ENCODE results near the gene RIN1.

The RIN1 gene

DNA sequence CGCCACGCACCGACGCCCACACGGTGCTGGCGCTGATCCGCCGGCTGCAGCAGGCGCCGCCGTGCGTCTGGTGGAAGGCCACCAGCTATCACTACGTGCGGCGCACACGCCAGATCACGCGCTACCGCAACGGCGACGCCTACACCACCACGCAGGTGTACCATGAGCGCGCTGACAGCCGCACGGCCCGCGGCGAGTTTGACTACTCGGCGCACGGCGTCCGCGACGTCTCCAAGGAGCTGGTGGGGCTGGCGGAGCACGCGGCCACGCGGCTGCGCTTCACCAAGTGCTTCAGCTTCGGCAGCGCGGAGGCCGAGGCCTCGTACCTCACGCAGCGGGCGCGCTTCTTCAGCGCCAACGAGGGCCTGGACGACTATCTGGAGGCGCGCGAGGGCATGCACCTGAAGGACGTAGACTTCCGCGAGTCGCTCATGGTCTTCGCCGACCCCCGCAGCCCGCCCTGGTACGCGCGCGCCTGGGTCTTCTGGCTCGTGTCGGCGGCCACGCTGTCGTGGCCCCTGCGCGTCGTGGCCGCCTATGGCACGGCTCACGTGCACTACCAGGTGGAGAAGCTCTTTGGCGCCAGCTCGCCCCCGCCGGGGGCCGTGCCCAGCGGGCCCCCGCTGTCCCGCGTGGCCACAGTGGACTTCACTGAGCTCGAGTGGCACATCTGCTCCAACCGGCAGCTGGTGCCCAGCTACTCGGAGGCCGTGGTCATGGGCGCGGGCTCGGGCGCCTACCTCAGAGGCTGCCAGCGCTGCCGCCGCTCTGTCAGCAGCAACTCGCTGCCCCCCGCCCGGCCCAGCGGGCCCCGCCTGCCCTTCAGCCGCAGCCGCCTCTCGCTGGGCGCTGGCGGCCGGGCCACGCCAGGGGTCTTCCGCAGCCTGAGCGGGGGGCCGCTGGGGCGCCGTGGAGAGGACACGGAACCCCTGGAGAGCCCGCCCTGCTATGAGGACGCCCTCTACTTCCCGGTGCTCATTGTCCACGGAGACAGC lies 41.3 kb downstream of the RIN1 start:
- ATAC-seq, result no peak

DNA sequence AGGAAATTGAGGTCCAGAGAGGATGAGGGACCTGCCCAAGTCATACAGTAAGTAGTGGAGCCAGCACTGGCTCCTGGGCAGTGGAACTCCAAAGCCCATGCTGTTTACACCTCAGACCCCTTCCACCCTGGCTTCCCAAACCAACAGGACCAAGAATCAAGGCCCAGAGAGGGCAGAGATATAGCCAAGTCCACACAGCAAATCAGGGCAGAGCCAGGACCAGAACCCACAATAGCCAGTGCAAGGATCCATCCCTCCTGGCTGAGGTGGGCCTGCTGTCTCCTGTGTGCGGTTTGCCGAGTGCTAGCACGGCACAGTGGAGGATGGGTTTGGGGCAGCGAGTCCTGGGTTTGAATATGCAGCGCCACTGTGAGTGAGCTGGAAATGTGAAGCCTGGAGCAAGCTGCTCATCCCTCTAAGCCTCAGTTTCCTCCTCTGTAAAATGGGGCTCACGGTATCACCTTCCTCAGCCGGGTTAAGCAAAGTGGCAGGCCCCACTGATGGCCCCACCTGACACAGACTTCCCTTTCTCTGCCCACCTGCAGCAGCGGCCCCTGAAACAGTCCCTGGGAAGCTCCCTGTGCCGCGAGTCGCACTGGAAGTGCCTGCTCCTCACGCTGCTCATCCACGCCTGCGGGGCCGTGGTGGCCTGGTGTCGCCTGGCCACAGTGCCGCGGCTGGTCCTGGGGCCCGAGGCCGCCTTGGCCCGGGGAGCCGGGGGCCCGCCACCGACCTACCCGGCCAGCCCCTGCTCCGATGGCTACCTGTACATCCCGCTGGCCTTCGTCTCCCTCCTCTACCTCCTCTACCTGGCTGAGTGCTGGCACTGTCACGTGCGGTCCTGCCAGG lies 42.2 kb downstream of the RIN1 start:
- no peak for ATAC-seq

DNA sequence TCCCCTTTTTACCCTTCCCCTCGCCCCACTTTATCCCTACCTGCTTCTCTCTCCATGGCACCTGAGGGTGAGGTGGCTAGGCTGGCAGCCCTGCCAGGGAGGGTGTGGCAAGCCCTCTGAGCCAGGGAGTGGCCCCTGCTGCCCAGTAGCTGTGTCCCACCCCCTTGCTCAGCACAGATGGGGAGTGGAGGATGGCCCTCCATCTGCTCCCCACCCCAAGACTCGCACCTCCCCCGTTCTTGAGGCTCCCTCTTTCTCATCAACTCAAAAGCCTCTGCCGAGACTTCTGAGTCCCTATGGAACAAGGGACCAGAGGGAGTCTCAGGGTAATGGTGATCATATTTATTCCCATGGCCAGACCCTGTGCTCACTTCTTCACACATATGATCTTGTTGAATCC lies 42.9 kb downstream of the RIN1 start:
- no peak for ATAC-seq

GRCh38 chr11:66292543-66293332 lies 43.5 kb downstream of the RIN1 start:
- ATAC-seq, result no peak

GRCh38 chr11:66291706-66292542 lies 44.3 kb downstream of the RIN1 start, which contains the start of gene TMEM151A:
TSS of gene TMEM151A (plus strand) at chr11:66291894. CDS start at chr11:66292014, 120 bp downstream.
- ATAC-seq, result no peak

- no peak for ATAC-seq
These were observed 44.9 kb downstream of the RIN1 start for GRCh38 chr11:66291303-66291705.

- no peak for ATAC-seq
These were observed 46.0 kb downstream of the RIN1 start for GRCh38 chr11:66290330-66290621.

- ATAC-seq, result peak; percentile 63 to 67
These were observed 46.5 kb downstream of the RIN1 start for GRCh38 chr11:66289548-66290329.

DNA sequence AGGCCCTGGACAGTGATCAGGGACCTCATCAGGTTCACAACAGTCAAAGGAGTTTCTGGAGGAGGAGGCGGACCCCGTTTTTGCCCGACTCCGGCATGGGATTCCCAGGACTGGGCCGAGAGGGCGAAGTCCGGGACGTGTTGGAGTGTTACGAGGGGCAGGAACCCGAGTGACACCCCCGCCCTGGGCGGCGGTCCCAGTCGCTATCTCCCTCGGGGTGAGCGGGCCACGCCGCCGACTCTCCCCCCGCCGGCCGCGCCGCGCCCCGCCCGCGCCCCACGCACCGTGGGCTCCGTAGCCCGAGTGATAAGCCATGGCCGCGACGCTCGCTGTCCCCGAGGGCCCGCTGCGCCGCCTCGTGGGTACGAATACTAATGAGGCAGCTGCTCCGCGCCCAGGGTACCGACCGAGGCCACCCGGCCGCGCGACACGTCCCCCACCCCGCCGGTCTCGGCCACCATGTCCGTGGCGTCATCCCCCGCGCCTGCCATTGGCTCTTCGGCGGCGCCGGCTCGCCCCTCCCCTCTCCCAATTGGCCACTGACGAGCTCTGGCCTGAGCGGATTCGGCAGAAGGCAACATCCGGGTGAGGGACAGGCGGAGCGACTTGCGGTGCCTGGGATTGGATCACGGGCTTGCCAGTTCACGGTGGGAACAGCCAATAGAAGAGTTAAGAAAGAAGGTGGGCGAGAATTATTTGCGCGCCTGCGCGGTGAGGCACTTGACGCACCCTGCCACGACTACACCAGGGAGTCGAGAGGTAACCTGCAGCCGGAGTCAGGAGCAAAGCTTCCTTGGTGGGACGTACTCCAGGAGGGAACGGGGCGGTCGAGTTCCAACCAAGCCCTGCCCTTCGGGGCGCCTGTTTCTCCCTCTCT lies 47.3 kb downstream of the RIN1 start, which contains the start of gene YIF1A:
YIF1A (minus strand) TSS at position 473 of the 877 bp plus-strand sequence; CDS start at position 315, 158 bp downstream.
- peak; percentile 95 to 97 for ATAC-seq

- no peak for ATAC-seq
These were observed 48.2 kb downstream of the RIN1 start for GRCh38 chr11:66287889-66288670.

GRCh38 chr11:66287211-66287888 lies 48.9 kb downstream of the RIN1 start:
- no peak for ATAC-seq

DNA sequence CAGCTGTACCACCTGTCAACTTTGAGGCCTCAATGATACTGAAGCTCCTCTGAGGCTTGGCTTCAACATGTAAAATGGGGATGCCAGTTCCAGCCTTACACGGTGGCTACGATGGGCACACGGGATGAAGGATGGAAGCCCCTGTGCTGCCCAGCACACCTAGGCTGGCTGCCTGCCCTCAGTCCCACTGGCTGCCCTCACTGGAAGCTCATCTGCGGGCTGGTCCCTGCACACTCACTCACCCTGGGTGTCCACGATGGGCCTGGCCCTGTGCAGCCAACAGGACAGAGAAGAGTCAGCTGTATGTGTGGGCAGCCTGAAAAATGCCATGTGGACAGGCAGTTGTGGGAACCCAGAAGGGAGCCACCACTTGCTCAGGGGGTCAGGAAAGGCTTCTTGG lies 49.5 kb downstream of the RIN1 start:
- no peak for ATAC-seq

GRCh38 chr11:66285250-66285947 lies 50.8 kb downstream of the RIN1 start:
- ATAC-seq, result no peak

DNA sequence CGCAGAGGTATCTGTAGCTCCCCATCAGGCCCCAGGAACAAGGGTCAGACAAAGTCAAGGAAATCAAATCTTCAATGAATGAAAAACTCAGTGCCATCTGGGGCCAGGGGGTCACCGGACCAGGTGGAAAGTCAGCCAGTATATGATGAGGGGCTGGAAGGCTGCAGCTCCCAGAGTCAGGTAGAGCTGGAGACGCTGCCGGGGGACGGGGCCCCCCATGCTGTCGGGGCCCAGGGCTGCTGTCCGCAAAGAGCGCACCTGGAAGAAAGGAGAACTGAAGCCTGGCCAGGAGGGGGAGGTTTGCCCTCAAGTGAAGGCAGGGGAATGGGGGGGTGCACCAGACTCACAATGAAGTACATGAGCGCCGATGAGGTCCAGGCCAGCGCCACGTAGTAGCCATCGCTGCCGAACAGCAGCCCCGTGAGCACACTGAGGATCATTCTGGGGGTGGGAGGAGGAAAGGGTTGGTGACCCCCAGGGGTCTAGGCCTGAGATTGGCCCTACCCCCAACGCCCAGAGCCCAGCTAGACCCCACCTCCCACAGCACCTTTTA lies 51.6 kb downstream of the RIN1 start:
- ATAC-seq, result no peak

DNA sequence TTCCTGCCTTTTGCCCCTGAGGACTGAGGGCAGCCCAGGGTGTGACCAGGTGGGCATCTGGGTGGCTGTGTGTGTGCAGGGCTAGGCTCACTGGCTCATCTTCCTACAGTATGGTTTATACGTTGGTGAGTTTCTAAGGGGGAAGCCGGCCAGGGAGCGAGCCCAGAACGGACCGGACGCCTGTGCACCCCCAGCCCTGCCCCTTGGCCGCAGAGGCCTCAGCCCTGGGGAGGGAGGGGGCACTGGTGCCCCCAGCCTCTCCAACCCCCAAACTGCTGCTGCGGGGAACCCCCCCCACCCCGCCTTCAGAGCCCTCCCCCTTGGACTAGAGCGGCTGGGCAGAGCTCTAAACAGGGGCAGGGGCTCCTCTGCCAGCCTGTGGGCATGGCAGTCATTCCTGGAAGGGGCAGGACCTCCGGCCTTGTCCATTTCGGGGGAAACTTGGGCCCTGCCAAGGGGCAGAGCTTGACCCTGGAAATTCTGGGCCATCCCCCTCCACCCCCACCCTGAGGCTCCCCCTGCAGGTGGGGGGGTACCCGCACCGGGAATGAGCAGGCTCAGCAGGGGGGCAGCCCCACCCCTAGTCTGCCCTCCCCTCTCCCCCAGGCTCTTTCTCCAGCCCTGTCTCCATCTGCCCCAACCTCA lies 52.7 kb downstream of the RIN1 start:
- no peak for ATAC-seq

Measured in activated CD4-positive, CD25-positive, alpha-beta regulatory T cell treated with anti-CD3 and anti-CD28 coated beads, Interleukin-2, amount 50 U/mL, for 24 hours (primary cell).